ENCODE measurements around the gene MARK3. TPM values are rescaled to one million over a fixed set of nuclear protein-coding genes. Genes with fewer than 3 reads are reported as not detected.

MARK3 gene
- total RNA-seq, 2 donors from 2014 or later, result 67.0 to 91.4 TPM

DNA sequence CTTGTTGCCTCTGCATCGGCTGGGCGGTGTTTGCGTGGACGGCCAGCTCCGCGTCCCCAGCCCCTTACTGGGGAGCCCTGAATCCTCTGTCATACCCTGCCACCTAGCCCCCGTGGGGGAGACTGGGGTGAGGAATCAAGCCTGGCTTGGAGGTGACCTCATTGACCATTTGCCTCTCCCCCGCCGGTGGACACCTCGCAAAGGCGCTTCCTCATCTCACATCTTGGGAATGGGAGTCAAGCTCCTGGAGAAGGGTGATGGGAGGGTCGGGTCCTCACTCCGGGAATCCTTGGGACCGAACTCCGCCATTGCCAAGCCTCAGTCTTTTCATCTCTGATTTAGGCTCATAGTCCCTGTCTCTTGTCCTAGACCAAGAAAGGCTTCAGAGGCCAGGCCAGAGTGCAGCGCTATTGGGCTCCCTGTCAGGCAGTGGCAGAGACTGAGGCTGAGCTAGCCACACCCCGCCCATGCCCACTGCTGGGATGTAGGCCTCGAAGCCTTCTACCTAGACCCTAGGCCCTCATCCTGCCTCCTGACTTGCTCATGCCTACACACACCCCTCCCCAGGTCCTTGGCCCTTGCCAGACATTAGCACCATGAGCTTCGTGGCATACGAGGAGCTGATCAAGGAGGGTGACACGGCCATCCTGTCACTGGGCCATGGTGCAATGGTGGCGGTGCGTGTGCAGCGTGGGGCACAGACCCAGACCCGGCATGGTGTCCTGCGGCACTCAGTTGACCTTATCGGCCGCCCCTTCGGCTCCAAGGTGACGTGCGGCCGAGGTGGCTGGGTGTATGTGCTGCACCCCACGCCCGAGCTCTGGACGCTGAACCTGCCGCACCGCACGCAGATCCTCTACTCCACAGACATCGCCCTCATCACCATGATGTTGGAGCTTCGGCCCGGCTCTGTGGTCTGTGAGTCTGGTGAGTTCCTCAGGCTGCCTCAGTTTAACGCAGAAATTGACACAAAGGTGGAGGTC lies 144.5 kb downstream of the MARK3 start:
- DNase-seq (ENCODE audit: low spot score in 2 of 2), result no peak
- Mint-ChIP-seq H3K9me3 (no peaks in the 10 kb centered on the region), H3K36me3 (peaks cover 0 to 5% of the 10 kb centered on the region in 2 donors), H3K27ac (peak overlapping the region; percentile 91 to 97)
- no peak for ATAC-seq

DNA sequence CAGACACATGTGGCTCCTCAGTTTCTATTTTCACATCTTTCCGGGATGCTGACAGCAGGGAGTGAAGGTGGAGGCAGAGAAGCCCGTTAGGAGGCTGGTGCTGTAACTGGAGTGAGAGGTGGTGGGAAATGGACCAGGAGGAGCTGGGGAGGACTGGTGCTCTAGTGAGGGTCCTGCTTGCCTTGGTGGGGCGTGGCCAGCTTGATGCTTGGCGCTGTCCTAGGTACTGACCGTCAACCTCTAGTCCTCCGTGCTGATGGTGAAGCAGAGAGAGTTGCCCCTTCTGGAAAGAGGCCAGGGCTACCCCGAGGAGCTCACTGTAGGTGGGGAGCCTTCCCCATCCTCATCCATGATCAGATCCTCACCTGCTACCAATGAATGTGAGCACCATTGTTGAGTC lies 145.2 kb downstream of the MARK3 start:
- DNase-seq (ENCODE audit: low spot score in 2 of 2) (peak in 1 of 2 donors; percentile 47), ATAC-seq (no peak)
- Mint-ChIP-seq H3K36me3 (peaks cover 0 to 5% of the 10 kb centered on the region in 2 donors), H3K27ac (peak overlapping the region; percentile 91 to 97), H3K9me3 (no peaks in the 10 kb centered on the region)

DNA sequence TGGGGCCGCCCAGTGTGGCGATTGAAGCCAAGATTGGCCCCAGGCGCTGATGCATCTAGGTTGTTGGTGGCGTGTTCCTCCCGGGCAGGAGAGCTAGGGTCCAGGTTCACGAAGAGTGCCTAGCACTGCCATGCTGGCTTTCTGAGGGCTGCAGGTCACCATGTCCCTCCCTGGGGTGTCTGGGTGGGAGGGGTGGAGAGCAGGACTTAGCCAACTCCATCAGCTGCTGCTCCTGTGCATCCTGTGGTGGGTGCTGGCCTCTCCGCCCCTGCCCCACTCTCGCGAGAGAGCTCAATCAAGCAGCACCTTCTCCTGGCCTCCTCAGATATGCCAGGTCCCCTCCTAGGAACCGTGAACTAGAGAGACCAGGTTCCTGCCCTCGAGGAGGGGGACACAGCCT lies 145.6 kb downstream of the MARK3 start:
- H3K9me3 Mint-ChIP-seq, result no peaks in the 10 kb centered on the region
- DNase-seq (ENCODE audit: low spot score in 2 of 2) (no peak), ATAC-seq (no peak)
- peak overlapping the region; percentile 84 to 91 for H3K27ac Mint-ChIP-seq
- H3K36me3 Mint-ChIP-seq, result peaks cover 0 to 5% of the 10 kb centered on the region in 2 donors

DNA sequence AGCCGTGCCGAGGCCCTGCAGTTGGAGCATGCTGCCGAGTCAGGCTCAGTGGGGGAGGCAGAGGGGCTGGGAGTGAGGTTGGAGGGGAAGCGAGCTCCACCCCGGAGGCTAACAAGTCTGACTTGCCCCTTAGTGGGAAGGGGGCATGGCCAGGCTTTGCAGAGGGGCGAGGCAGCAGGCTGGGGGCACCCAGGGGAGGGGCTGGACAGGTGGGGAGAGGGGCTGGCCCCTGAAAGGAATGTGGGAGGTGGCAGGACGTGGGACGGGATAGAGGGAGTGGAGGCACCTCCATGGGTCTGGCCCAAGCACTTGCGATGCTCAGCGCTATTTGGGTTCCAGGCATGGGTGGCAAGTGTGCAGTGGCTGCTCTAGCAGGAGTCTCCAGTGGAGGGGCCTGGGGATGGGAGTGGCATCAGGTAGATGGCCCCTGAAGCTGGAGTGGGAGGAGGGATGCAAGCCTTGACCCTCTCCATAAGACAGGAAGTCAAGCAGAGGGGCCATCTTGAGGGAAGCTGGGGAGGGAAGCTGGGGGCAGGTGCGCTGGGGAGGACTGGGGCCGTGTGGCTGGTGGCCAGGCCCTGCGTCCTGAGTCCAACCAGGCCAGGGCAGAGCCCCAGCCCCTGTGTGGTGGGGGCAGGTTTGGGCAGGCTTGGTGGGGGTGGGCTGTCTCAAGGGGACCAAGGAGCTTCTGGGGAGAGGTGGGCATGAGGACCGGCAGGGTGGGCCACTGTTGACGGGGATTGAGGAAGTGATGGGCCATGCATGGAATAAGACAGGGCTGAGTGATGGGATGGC lies 146.4 kb downstream of the MARK3 start:
- ATAC-seq (no peak), DNase-seq (ENCODE audit: low spot score in 2 of 2) (no peak)
- H3K27ac Mint-ChIP-seq, result peak overlapping the region; percentile 84 to 91
- H3K9me3 Mint-ChIP-seq, result no peaks in the 10 kb centered on the region
- H3K36me3 Mint-ChIP-seq, result peaks cover 0 to 5% of the 10 kb centered on the region in 2 donors

DNA sequence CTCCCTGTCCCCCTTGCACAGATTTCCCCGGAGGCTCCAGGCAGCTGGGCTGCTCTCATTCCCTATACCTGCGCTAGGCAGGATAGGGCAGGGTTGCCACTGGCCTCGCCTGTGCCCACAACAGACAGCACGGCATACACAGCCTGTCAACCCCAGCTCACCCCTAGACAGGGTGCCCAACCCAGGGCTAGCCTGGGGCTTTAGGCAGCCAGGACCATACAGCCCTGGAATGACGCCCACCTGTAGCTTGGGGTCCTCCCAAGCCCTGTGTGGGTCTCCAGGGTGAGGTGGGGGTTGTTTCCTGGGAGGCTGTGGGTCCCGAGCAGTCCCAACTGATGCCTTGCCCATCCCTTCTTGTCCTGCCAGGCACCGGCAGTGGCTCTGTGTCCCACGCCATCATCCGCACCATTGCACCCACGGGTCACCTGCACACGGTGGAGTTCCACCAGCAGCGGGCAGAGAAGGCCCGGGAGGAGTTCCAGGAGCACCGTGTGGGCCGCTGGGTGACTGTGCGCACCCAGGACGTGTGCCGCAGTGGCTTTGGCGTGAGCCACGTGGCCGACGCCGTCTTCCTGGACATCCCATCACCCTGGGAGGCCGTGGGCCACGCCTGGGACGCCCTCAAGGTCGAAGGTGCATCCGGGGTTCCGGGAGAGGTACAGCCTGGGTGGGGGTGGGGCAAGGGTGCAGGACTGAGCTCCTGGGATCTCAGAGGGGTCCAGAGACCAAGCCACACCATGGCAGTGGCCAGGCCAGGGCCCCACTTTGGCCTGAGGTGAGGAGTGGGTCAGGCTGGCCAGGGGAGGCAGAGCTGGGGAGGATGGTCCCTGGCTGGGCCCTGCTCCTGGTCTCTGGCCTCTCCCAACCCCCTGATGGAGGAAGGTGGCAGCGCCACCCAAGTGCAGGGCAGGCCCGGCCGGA lies 147.3 kb downstream of the MARK3 start:
- Mint-ChIP-seq H3K36me3 (peaks cover 0 to 5% of the 10 kb centered on the region in 2 donors), H3K9me3 (no peaks in the 10 kb centered on the region), H3K27ac (no peak overlapping the region)
- DNase-seq (ENCODE audit: low spot score in 2 of 2) (no peak), ATAC-seq (no peak)

DNA sequence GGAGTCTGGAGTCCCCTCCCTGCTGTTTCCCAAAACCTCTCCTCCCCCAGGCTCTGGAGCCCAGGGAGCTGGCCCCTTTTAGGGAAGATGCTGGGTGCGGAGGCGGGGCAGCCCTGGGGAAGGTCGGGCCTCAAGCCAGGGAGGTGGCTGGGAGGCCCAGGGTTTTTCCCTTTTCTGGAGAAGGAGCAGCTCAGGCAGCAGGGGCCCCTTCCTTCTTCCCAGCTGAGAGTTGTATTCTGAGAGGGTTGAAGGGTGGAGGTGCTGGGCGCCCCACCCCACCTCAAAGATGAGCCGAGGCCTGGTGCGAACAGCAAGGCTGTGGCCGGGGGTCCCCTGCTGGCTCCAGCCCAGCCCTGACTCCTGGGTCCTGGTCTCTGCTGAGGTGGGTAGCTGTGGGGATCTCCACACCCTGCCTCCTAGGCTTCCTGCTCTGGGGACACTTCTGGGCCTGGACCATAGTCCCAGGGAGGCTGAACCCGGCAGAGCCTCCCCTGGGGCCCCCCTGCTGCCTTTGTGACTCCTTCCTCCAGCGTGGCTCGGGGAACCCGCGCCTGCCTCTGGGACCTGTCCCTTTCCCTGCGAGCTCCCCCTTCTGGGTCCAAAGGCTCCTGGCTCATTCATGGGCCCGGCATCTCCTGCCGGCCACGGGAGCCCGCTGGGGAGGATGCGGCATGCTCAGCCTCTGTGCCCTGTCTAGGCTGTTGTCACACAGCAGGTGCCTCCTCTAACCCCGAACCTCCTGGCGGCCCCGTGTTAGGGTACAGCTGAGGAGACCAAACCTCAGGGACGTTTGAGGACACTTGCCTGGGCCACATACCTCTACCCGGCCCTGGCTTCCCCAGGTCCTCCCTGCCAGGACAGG lies 148.2 kb downstream of the MARK3 start:
- Mint-ChIP-seq H3K36me3 (peaks cover 0 to 5% of the 10 kb centered on the region in 2 donors), H3K27ac (no peak overlapping the region), H3K9me3 (no peaks in the 10 kb centered on the region)
- DNase-seq (ENCODE audit: low spot score in 2 of 2) (no peak), ATAC-seq (no peak)

DNA sequence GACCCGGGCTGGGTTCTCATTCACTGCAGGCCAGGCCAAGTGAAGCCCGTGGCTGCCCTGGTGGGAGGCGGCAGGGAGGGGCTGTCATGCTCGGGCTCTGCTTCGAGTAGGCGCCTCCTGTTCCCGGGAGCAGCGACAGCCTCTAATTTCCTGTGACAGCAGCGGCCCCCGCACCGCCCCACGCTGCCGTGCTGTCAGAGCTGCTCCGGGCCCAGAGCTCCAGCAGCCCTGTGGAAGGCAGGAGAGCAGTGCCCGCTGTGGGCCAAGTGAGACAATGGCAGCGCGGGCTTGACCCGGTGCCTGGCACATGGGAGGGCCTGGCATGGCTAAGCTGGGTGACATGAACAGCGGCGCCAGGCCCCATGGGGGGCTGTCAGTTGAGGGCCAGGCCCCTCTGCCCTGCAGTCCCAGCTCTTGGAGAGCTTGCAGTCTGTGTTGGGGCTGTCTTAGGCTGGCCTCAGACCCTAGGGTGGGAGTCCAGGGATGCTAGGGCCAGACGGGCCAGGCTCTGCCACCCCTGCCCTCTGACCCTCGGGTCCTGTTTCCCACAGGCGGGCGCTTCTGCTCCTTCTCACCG lies 148.9 kb downstream of the MARK3 start:
- DNase-seq (ENCODE audit: low spot score in 2 of 2) (no peak), ATAC-seq (no peak)
- no peaks in the 10 kb centered on the region for H3K9me3 Mint-ChIP-seq
- H3K36me3 Mint-ChIP-seq, result peaks cover 0 to 5% of the 10 kb centered on the region in 2 donors
- H3K27ac Mint-ChIP-seq, result no peak overlapping the region

DNA sequence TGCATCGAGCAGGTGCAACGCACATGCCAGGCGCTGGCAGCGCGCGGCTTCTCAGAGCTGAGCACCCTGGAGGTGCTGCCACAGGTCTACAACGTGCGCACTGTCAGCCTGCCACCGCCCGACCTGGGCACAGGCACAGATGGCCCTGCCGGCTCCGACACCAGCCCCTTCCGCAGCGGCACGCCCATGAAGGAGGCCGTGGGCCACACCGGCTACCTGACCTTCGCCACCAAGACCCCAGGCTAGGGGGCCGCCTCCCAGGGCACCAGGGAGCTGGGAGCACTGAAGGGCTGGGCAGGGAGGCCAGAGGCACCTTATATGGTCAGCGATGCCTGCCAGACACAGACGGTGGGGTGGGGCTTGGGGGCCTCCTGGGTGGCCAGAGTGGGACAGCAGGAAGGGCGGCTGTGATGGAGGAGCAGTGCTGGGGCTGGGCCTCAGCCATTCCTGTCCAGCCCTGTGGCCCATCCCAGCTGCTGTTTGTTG lies 149.4 kb downstream of the MARK3 start:
- Mint-ChIP-seq H3K27ac (no peak overlapping the region), H3K36me3 (peaks cover 0 to 1% of the 10 kb centered on the region in 2 donors), H3K9me3 (no peaks in the 10 kb centered on the region)
- ATAC-seq, result no peak
- no peak for DNase-seq (ENCODE audit: low spot score in 2 of 2)

DNA sequence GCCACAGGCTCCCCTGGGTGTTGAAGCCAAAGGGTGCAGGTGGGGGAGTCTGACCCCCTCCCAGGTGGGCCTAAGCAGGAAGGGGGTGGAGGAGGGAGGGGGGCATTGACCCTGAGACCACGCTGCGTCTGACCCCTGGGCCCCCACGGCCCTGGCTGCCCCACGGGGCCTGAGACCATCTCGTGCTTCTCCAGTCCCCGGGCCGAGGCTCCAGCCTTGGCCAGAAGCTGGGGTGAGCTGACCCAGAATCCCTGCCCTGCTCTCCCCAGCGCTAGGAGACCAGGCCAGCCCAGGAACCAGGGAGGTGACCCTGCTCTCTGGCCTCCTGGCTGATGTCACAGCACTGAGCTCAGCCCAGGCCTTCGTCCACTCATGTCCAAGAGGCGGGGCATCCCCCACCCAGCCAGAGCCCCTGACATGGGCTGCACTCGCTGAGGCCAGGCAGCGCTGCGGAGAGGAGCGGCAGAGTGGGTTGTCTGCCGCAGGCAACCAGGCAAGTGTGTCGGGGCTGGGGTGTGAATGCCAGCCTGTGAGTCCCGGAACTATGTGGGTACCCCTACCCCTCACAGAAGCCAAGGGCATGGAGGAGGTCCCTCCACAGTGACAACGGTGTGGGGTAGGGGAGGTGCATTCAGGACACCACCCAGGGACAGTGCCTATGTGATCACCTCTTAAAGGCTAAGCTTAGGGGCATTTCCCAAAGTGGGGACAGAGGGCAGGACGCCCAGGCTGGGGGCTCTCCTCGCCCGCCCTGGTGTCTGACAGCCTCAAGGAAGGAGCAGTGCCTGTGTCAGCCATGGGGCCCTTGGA lies 150.1 kb downstream of the MARK3 start:
- DNase-seq (ENCODE audit: low spot score in 2 of 2) (no peak), ATAC-seq (no peak)
- H3K36me3 Mint-ChIP-seq, result no peaks in the 10 kb centered on the region
- no peak overlapping the region for H3K27ac Mint-ChIP-seq
- H3K9me3 Mint-ChIP-seq, result no peaks in the 10 kb centered on the region

DNA sequence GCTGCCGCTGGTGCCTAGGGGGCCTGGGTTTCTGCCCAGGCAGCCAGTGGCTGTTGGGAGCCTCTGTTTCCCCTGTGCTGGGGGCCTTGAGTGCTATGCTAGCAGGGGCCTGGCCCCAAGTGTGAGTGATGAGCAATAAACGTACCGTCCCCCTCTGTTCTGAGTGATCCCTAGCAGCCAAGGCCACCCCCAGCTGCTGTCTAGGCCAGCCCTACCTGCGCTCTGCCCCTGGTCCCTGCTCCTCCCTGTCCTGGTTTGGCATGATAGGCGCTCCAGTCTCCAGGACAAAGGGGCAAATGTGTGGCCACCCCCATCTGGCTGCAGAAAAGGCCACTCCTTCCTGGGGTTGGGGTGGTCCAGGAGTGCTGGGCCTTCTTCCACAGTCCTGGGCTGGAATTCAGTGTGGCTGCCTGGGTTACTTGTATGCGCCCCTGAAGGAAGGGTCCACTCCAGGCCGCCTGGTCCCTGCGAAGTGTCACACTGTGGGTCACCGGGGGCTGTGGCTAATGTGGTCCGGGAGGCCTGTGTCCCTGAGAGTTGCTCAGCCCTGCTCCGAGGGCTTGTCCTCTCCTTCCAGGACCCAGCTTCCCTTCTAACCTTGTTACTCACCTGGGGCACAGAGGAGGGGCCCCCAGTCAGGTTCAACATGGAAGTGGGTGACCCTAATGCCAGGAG lies 150.8 kb downstream of the MARK3 start:
- DNase-seq (ENCODE audit: low spot score in 2 of 2) (no peak), ATAC-seq (no peak)
- Mint-ChIP-seq H3K36me3 (no peaks in the 10 kb centered on the region), H3K9me3 (no peaks in the 10 kb centered on the region), H3K27ac (no peak overlapping the region)

DNA sequence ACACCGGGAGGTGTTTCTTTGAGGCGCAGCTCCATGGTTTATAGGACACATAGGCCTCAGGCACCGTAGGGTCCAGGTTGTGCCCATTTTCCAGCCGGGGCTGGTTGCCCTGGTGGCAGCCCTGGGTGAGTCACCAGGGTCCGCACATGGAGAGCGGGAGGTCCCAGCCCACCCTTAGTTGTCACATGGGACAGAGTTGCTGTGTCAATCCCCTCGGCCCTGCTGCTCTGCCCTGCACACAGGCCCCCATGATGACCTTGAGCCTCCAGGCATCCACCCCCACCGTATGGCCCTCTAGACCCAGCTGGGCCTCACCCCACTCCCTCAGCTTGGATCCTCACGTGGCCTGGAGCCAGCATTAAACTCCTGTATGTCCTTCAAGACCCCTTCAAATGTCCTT lies 151.5 kb downstream of the MARK3 start:
- ATAC-seq (no peak), DNase-seq (ENCODE audit: low spot score in 2 of 2) (no peak)
- Mint-ChIP-seq H3K36me3 (no peaks in the 10 kb centered on the region), H3K27ac (peak overlapping the region in 1 of 2 donors; percentile 67), H3K9me3 (no peaks in the 10 kb centered on the region)

DNA sequence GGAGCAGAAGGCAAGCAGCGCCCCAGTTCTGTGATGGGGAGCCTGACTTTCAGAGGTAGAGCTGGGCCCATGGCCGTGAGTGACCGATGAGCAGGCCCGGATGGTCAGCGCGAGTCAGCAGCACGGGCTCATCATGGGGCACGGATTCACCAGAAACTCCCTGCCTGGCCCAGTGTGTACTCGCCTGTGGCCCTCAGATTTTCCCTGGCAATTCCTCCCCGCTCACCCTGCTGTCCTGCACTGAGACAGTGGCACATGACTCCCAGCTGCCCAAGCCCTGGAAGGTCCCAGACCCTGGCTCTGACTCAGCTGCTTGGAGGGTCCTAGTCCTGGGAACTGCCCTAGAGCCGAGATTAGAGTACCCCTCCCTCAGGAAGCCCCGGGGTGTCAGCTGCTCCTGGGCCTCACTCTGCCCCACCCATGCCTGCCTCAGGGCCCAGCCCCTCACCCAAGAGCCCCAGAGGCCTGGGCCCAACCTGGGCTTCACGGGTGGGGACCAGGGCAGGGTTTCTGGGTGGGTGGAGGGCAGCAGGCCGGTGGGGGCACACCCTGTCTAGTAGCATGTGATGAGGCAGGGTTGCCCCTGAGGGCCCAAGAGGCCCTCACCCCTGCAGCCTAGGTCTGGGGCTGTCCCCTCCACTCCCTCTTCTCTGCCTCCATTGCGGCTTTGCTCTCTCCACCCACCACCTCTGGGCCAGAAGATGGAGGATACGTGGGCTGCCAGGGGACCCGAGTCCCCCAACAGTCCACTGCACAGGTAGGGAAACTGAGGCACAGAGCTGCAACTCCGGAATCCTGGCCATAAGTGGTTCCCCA lies 152.2 kb downstream of the MARK3 start:
- H3K36me3 Mint-ChIP-seq, result no peaks in the 10 kb centered on the region
- peak overlapping the region in 1 of 2 donors; percentile 36 for H3K27ac Mint-ChIP-seq
- no peaks in the 10 kb centered on the region for H3K9me3 Mint-ChIP-seq
- no peak for DNase-seq (ENCODE audit: low spot score in 2 of 2)
- ATAC-seq, result no peak

DNA sequence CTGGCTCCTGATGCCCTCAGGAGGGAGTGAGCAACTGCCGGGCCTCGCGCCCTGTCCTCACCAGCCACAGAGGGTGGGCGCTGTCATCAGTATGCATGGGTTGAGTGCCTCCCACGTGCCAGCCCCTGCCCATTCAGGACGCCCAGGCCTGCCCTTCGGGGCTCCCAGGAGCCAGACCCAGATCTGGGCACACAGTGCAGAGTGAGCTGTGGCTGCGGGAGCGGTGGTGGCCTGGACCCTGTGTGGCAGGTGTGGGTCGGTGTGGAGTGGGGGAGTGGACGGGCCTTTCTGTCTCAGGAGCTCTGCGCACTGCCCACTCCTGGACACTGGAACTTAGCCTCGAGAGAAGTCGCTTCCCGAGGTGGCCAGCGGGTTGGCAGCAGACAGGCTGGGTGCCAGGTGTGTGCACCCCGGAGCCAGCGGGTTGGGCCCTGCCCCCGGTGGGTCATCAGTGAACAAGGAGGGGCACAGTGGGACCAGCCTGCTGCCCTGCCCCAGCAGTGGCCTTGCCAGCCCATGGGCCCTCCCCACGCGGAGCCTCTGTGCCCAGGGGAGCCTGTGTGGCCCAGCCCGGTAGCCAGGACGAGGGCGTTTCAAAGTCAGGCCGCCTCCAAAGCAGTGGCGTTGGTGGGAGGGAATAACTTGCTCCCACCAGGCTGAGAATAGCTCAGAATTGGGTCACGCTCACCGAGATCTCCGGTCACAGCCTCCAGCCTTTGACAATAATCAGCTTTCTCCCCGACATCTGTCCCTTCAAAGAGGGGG lies 153.3 kb downstream of the MARK3 start:
- no peak for ATAC-seq
- no peaks in the 10 kb centered on the region for H3K36me3 Mint-ChIP-seq
- H3K27ac Mint-ChIP-seq, result no peak overlapping the region

More for the DNA sequence above, 153.3 kb downstream of the MARK3 start:
- DNase-seq (ENCODE audit: low spot score in 2 of 2), result no peak
- no peaks in the 10 kb centered on the region for H3K9me3 Mint-ChIP-seq
